Sigmoid colon (tissue), 4 donors: ENCODE data around the gene TNS1.

Experiments used
- CTCF ChIP-seq, 4 experiments: fragments of 450-650 bp in 3 of 4; fragments of 200-600 bp in 1 of 4; IDR thresholded peaks; one replicate each; pipeline ENCODE4 v1.5.1; 2016 to 2019; ENCODE audit warnings: antibody characterized with exemption in 4 of 4, mild to moderate bottlenecking in 3 of 4, moderate library complexity in 2 of 4
- EP300 ChIP-seq, 4 donors: sonication (generic); formaldehyde crosslinking; IDR thresholded peaks; one replicate each; pipeline ENCODE4 v1.6.1; 2017; ENCODE audit warnings: antibody characterized with exemption in 4 of 4
- POLR2A ChIP-seq, 2 donors: fragments of 450-650 bp; IDR thresholded peaks; one replicate each; pipeline ENCODE4 v1.6.1; 2016; ENCODE audit warnings: antibody characterized with exemption in 2 of 2, mild to moderate bottlenecking in 2 of 2, moderate library complexity in 2 of 2

- TF ChIP-seq EP300 (IDR thresholded peaks at IDR 0.05) (no peak), CTCF (IDR thresholded peaks at IDR 0.05) (no peak), POLR2A (IDR thresholded peaks at IDR 0.05) (no peak)
Measured at GRCh38 chr2:217954469-217954868, 48.3 kb downstream of the TNS1 start.
